HG03045 (cell line): ENCODE data around the gene RAPGEF2.
"Not testable (repeated sequence)": the region's sequence is repeated elsewhere in the genome, so short reads cannot be mapped to it uniquely, and the experiment has no call there.

Experiments
- ATAC-seq: cut with Tn5 transposase; IDR thresholded peaks from one replicate; pipeline ENCODE4 v1.9.1; 2021; ENCODE audit warnings: mild to moderate bottlenecking, moderate library complexity; ENCODE audit not compliant: unreplicated experiment

The RAPGEF2 gene

DNA sequence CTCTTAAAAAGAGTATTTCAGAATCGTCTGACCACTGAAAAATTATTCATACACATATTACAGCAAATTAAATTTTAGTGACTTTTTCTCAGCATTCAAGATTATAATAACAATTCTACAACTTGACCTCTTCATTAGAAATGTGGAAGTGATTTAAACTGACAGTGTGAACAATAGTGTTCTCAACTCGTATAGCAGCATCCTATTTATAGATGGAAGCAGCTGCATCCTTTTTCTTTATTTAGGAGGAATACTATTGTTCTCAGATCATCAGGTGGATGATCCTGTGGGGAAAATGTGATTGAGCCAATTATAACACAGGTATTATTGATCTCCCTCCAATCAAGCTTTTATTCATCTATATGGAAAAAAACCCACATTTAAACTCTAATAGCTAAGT is 56.7 kb downstream of the RAPGEF2 start:
- ATAC-seq, result no peak

DNA sequence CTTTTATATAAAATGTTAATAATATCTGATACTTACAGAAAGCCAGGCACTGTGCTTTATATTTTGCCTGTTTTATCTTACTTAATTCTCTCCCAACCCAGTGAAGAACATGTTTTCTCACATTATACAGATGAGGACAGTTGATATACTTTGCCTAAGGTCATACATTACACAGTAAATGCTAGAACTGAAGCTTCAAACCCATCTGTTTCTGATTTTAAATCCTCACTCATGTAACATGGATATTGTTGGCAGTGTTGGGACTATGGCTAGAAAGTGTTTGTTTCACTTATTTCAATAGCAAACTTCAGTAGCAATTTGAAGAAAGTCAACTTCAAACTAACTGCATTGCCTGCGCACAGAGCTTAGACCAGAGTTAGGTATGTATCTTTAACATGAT is 57.4 kb downstream of the RAPGEF2 start:
- ATAC-seq, result no peak

DNA sequence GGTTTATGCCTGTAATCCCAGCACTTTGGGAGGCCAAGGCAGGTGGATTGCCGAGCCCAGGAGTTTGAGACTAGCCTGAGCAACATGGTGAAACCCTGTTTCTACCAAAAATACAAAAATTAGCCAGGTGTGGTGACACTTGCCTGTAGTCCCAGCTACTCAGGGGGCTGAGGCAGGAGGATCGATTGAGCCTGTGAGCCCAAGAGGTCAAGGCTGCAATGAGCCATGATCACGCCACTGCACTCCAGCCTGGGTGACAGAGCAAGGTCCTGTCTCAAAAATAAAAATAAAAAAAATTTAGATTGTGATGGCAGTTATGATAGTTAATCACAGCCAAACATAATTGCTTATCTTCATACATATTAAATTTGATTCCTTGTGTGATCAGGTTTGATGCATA is 58.6 kb downstream of the RAPGEF2 start:
- not testable (repeated sequence) for ATAC-seq

DNA sequence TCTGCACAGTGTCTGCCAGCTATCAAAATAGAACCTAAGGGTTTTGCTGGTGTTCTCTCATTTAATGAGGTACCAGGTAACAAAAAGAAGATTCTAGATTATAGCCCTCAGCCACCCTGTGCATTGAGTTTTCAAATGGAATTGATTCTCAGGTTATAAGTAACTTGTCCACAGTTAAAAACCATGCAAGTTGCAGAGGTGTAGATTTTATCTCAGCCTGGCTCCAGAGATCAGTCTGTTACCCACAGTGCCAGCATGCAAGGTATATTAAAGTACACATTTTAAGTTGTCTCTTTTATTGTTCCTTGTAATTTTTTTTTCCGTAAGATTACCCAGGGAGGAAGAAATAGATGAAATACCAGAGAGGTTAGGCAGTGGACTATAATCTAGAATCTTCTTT is 59.7 kb downstream of the RAPGEF2 start:
- ATAC-seq, result no peak

DNA sequence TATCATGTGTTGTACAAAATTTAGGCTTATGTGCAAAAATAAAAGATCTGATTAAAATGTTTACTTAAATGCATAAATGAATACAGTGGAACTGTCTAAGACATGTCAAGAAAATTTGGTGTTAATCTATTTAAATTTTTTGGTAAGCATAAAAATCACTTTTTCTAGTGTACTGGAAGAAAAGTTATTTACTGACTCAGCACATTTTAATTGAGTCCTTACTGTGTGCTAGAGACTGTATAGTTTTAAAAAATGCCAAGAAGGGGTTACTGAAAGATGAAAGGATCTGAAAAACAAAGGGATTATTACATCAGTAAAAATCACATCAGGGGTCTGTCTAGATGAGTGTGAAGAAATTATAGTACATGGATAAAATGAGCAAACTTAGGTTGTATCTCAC is 60.6 kb downstream of the RAPGEF2 start:
- no peak for ATAC-seq

DNA sequence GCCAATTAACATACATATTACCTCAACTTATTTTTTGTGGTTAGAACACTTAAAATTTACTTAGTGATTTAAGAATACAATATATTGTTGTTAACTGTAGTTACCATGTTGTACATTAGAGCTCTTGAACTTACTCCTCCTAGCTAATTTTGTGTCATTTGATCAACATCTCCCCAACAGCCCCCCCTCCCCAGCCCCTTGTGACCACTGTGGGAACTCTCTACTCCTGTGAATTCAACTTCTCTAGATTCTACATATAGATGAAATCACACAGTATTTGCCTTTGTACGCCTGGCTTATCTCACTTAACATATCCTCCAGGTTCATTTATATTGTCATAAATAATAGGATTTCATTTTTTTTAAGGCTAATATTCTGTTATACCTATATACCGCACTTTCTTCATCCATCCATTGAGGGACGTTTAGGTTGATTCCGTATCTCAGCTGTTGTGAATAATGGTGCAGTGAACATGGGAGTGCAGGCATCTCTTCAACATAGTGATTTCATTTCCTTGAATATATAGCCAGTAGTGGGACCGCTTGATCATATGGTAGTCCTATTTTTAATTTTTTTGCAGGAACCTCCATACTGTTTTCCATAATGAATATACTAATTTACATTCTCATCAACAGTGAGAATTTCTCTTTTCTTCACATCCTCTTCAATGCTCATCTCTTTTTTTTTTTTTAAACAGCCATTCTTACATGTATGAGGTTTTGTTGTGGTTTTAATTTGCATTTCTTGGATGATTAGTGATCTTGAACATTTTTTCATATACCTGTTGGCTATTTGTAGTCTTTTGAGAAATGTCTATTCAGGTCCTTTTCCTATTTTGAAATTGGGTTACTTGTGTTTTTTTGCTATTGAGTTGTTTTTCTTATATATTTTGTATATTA is 66.8 kb downstream of the RAPGEF2 start:
- ATAC-seq, result peak; percentile 53

DNA sequence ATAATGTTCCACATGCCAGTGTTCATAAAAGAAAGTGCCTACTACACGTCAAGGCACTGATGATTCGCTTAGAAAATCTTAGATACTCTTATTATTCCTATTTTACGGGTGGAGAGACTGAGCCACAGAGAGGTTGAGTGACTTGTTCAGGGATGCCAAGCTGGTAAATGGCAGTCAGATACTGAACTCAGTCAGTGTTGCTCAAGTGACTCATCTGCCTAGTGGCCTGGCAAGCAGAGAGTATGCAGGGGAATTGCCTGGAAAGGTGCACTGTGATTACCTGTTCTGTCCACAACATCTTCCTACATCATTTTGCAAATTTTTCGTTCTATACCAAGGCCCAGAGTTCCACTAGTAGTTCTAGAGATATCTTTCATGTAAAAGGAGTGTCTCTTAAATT is 68.4 kb downstream of the RAPGEF2 start:
- ATAC-seq, result no peak

DNA sequence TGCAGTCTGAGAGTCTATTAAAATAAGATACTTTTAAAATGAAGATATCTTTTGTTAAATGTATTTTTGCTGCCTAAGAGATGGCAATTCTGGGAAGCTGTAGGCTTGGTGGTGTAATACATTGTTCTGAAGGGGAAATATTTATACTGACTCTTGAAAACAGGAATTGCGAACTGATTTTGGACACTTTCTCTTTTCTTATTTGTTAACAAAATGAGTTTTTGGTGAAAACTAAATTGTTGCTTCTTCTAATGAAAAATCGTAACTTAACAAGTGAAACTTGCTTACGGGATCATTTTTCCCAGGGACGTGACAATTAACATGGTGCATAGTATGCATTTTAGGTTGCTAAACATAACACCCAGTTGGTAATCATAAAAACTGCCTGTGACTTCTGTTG is 71.0 kb downstream of the RAPGEF2 start:
- ATAC-seq, result no peak

DNA sequence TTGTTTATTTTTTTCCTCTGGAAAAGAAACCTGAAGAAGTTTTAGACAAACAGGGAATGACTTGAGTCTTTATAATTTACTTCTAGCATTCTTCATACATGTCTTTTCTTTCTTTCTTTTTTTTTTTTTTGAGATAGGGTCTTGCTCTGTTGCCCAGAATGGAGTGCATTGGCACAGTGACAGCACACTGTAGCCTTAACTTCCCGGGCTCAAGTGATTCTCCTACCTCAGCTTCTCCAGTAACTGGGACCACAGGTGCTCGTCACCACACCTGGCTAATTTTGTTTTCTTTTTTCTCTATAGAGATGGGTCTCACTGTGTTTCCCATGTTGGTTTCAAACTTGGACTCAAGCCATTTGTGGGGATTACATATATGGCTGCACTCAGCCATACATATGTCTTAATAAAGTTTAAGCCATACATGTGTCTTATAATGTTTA is 71.8 kb downstream of the RAPGEF2 start:
- no peak for ATAC-seq

DNA sequence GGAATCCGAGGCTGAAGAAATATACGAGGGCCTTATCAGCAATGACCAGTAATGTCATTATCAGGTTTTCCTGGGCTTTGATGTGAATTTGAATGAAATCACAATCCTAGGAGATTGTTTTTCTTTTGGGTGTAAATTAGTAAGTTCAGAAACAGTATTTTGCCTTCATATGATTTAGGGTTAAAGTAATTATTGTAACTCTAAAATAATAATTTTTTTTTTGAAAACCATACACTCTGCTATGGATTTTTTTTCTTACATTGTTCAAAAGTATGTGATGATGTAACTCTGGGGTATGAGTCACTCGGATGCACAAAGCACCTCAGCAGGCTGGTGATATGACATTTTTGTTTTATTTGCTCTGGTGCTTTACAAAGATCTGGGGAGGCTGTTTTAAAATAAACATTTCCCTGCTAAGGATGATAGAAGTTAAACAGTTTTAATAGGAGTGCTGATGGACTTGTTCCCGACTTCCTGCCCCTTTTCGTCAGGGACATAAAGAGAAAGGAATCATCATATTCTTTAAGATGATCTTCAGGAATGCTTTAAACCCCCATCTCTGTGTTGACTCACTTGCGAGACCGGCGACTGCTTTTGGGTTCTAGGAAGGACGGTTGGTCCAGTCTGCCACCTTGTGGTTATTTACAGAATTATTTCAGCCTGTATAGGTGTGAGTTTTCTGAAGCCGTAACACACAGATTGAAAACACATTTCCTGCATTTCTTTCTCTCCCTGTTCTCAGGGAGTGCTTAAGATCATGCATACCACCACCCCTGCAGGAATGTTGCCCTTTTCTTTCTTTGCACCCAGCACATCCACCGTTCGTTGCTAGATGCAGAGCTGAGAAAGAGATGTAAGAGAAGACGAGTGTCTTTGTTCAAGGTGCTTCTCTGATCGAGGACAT is 72.5 kb downstream of the RAPGEF2 start:
- ATAC-seq, result peak; percentile 61

DNA sequence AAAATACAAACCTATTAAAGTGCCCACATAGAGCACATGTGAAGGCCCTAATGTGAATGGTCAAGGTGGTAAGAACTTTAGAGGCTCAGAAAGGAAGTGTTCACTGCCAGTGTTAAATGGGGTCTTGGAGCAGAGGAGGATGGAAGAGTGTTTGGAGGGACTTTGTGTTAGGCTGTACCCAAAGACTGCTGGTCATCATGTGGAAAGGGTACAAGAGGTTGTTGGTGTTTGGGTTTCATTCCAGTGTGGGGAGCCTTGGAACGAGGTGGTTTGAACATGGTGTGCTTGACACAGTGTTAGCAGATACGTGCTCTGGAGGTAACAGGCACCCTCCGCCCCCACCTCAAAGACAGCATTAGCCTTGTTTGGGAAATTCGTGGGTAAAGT is 73.1 kb downstream of the RAPGEF2 start:
- ATAC-seq, result no peak

DNA sequence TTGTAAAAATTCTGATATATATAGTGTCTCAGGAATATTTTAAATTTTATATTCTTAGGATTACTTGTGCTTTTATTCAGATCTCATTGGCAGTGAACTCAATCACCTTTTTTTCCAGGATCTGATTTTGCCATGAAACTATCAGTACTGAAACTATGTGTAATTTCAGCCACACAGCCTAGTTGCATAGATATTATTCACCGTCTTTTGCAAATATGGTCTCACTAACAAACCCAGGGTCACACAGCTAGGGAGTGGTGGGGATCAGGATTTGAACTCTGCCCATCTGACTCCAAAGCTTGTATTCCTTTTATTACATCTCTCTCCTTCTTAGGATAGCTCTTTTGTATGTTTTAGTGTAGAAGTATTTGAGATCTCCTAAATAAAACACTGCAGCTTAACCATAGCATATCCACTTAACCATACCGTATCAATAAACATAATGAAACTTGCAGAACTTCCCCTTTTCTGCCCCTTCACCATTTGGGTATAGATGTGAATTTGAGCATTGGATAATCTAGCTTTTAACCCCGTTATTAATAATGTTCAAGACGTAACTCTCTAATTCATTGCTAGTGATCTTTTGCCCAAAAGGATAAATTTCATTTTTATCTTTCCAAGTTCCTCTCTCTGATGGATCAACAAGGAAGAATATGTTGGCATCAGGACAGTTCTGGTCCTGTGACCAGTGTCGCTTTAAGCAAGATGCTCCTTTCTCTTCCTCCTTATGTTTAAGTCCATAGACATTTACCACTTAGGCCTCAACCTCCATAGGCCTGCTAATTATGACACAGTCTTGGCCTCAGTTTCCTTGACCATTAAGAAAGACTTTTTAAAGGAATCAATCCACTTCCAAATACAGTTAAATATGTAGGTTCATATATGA is 74.6 kb downstream of the RAPGEF2 start:
- peak; percentile 43 for ATAC-seq

DNA sequence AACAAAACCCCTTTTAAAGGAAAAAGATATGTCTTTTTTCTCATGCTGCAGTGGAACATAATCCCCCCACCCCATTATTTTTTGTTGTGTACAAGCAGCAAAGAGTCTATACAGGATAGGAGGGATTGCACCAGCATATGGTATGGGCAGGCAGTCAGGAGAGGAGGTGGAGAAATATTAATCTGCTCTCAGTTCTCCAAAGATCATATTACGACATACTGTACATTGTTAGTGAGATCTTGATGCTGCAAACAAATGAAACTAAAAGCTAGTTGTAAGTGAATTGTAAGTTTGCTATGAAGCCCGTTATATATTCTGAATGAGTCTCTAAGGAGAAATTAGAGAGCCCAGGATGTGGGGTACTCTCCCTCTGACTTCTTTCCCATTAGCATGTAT is 75.3 kb downstream of the RAPGEF2 start:
- peak; percentile 29 for ATAC-seq

DNA sequence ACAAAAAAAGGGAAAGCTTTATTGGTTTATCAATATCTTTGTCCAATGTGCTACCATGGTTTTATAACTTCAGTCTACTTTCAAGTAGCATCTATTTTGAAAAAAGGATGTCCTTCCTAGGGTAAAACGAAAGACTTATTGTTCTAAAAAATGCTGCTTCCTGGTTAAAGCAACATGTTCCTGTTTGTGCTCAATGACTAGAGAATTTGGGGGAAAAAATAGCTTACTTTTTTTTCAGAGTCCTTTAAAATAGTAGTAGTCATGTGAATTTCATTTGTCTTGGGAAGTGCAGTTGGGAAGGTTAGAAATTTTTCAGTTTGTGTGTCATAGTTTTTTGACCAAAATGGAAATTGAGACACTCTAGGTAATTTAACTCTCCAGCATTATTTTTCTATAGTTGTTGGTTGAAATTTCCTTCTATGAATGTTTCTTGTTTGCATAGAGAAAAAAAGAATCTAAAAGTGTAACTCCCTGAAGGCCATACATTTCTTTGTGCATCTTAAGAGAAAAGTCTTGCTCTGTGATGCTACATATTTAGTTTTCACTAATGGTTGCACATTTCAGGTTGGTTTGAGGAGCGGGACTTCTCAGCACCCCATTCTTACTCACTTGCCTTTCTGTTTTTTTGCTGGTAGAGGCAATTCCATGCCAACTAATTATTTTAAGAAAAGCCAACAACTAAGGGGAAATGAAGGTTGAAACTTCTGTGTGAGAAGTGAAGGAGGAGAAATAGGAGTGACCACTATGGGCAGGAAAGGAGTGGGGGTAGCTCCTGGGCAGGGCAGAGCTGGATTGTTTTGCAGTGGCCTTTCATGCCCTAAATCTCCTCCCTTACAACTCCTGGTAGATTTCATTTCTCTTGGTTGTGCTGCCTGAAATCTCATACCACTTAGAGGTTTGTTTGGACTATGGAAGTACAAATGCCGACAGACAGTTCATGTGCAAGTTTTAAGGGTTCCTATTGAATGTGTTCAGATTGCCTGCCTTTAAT is 76.4 kb downstream of the RAPGEF2 start:
- no peak for ATAC-seq

DNA sequence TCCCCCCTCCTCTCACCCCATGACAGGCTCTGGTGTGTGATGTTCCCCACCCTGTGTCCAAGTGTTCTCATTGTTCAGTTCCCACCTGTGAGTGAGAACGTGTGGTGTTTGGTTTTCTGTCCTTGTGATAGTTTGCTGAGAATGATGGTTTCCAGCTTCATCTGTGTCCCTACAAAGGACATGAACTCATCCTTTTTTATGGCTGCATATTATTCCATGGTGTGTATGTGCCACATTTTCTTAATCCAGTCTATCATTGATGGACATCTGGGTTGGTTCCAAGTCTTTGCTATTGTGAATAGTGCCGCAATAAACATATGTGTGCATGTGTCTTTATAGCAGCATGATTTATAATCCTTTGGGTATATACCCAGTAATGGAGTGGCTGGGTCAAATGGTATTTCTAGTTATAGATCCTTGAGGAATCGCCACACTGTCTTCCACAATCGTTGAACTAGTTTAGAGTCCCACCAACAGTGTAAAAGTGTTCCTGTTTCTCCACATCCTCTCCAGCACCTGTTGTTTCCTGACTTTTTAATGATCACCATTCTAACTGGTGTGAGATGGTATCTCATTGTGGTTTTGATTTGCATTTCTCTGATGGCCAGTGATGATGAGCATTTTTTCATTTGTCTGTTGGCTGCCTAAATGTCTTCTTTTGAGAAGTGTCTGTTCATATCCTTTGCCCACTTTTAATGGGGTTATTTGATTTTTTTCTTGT is 81.2 kb downstream of the RAPGEF2 start:
- ATAC-seq, result not testable (repeated sequence)

DNA sequence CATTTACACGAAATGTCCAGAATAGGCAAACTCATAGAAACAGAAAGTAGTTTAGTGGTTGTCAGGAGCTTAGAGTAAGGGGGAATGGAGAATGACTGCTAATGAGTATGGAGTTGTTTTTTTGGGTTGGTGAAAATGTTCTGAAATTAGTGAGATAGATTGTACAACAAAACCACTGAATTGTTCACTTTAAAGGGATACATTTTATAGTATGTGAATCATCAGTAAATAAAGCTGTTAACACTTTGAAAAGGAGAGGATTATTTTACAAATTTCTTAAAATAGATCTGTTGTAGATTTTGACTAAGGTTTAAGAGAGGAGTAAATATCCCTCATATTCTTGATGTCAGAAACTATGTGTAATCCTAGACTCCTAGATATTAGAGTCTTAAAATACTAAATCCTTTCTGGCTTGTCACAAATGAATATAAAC is 82.7 kb downstream of the RAPGEF2 start:
- ATAC-seq, result no peak

DNA sequence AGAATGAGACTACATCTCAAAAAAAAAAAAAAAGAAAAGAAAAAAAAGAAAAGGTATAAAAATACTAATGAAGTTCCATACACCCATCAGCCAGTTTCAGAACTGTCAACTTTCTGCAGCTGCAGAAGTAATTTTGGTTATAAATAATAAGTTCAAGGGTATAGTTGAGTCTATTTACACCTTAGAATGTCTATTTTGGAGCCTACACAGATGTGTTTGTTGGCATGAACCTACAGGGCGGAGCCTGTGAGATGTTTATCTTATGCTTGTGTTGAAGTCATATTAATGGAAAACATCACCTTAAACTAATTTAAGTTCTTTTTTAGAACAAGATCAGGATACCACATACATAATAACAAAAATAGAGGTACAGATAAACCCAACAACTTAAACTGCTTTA is 85.8 kb downstream of the RAPGEF2 start:
- ATAC-seq, result no peak

DNA sequence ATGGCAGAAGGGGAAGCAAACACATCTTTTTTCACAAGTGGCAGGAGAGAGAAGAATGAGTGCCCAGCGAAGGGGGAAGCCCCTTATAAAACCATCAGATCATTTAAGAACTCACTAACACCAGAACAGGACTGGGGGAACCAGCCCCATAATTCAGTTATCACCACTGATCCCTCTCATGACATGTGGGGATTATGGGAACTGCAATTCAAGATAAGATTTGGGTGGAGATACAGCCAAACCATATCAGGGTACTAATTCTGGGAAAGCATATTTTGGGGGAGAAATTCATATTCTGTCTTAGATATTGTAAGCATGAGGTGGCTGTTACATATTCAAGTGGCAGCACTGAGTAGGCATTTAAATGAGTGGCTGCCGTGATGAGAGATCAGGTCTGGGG is 87.8 kb downstream of the RAPGEF2 start:
- ATAC-seq, result no peak

DNA sequence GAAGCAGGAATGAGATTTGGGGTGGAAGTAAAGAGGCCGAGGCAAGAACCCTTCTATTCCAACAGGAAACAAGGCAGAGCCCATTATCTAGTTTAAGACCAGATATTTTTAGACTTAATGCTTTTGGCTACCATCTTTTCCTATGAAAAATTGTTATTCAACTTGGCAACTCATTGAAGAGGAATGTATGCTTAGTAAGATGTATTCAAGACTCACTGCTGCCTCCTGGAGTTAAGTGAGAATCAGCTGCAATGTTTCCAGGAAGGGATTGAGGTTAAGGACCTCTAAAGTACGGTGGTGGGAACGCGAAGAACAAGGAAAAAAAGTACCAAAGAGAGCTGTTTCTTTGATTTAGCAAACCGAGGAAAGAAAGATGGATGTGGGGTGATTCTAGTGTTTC is 89.1 kb downstream of the RAPGEF2 start:
- ATAC-seq, result no peak
